IMR-90 (cell line): Measurements from ENCODE around the gene ACSF2. TPM values are rescaled to one million over a fixed set of nuclear protein-coding genes. Genes with fewer than 3 reads are reported as not detected.

Source experiments
- ATAC-seq: fragments of 200-7000 bp; cut with Tn5 transposase; 2 replicates; pipeline ENCODE4 v1.9.1; 2020; ENCODE audit warnings: low read depth, mild to moderate bottlenecking, moderate library complexity
- BruUV-seq: library from RNA; stranded (reverse); fragments of 400-500 nt; replicated peaks from 2 replicates; lab custom pipeline; 2021; lab: Mats Ljungman, UMichigan
- CTCF ChIA-PET: fragments of 300-600 bp; formaldehyde crosslinking; extraction: SDS; loops from one replicate; lab custom pipeline; 2021; ENCODE audit warnings: antibody characterized with exemption; lab: Yijun Ruan, JAX
- POLR2A ChIA-PET: fragments of 300-600 bp; sonication (Branson Sonifier 250); formaldehyde crosslinking; loops from one replicate; lab custom pipeline; 2022; ENCODE audit warnings: antibody characterized with exemption; ENCODE audit not compliant: unreplicated experiment; lab: Charles Lee
- DNase-seq: peaks from one replicate; pipeline ENCODE4 v3.0.0; 2013
- H2AFZ ChIP-seq: replicated peaks from 2 replicates; pipeline ENCODE3; 2013; ENCODE audit warnings: low read length, mild to moderate bottlenecking; ENCODE audit not compliant: poor library complexity
- H2AK5ac ChIP-seq: 2 replicates; pipeline ENCODE4 v1.6.1; 2013; ENCODE audit warnings: low read depth, low read length, inconsistent platforms
- H2AK9ac ChIP-seq: replicated peaks from 2 replicates; pipeline ENCODE3; 2013; ENCODE audit warnings: mild to moderate bottlenecking, low read depth, low read length, moderate library complexity; ENCODE audit not compliant: poor library complexity
- H2BK120ac ChIP-seq: 2 replicates; pipeline ENCODE4 v1.6.1; 2013; ENCODE audit warnings: low read depth, low read length, inconsistent platforms
- H2BK15ac ChIP-seq: 3 replicates; pipeline ENCODE4 v1.6.1; 2013; ENCODE audit warnings: low read depth, low read length, inconsistent platforms
- H2BK20ac ChIP-seq: 2 replicates; pipeline ENCODE4 v1.6.1; 2013; ENCODE audit warnings: low read depth, mild to moderate bottlenecking, inconsistent platforms, low read length, moderate library complexity
- H2BK5ac ChIP-seq: 2 replicates; pipeline ENCODE4 v1.6.1; 2013; ENCODE audit warnings: mild to moderate bottlenecking, low read depth, low read length, inconsistent platforms; ENCODE audit not compliant: poor library complexity, severe bottlenecking
- H3K14ac ChIP-seq: replicated peaks from 2 replicates; pipeline ENCODE4 v1.6.1; 2013; ENCODE audit warnings: low read depth, low read length, inconsistent platforms
- H3K18ac ChIP-seq: 2 replicates; pipeline ENCODE4 v1.6.1; 2013; ENCODE audit warnings: low read depth, low read length, control low read depth
- H3K23ac ChIP-seq: 2 replicates; pipeline ENCODE4 v1.6.1; 2013; ENCODE audit warnings: low read depth, low read length, inconsistent platforms
- H3K27ac ChIP-seq: 2 replicates; pipeline ENCODE4 v1.5.1; 2013; ENCODE audit warnings: mild to moderate bottlenecking, control low read depth, low read length; ENCODE audit not compliant: insufficient read depth
- H3K27me3 ChIP-seq: 2 replicates; pipeline ENCODE4 v1.6.1; 2013; ENCODE audit warnings: low read length; ENCODE audit not compliant: control insufficient read depth, insufficient read depth
- H3K36me3 ChIP-seq: 2 replicates; pipeline ENCODE4 v1.6.1; 2013; ENCODE audit warnings: low read length, mixed read lengths; ENCODE audit not compliant: control insufficient read depth, insufficient read depth
- H3K4ac ChIP-seq: 2 replicates; pipeline ENCODE4 v1.6.1; 2013; ENCODE audit warnings: low read depth, low read length, inconsistent platforms
- H3K4me1 ChIP-seq: 2 replicates; pipeline ENCODE4 v1.6.1; 2013; ENCODE audit warnings: low read length, mixed read lengths; ENCODE audit not compliant: control insufficient read depth, insufficient read depth
- H3K4me2 ChIP-seq: 2 replicates; pipeline ENCODE4 v1.6.1; 2013; ENCODE audit warnings: low read depth, mild to moderate bottlenecking, control low read depth, low read length, moderate library complexity
- H3K4me3 ChIP-seq: 2 replicates; pipeline ENCODE4 v1.5.1; 2013; ENCODE audit warnings: low read depth, mild to moderate bottlenecking, control low read depth, low read length, moderate library complexity; ENCODE audit not compliant: insufficient read depth
- H3K56ac ChIP-seq: 2 replicates; pipeline ENCODE4 v1.6.1; 2013; ENCODE audit warnings: low read length, inconsistent platforms; ENCODE audit not compliant: insufficient read depth; ENCODE audit errors: extremely low read depth
- H3K79me1 ChIP-seq, 2 experiments: 2 replicates each; pipeline ENCODE4 v1.6.1; 2013; ENCODE audit warnings: low read length in 2 of 2, inconsistent platforms in 1 of 2, low read depth in 1 of 2
- H3K9ac ChIP-seq: 2 replicates; pipeline ENCODE4 v1.6.1; 2013; ENCODE audit warnings: low read depth, low read length, control low read depth
- H3K9me1 ChIP-seq: 2 replicates; pipeline ENCODE4 v1.6.1; 2013; ENCODE audit warnings: low read length, inconsistent platforms; ENCODE audit not compliant: insufficient read depth
- H3K9me3 ChIP-seq: 2 replicates; pipeline ENCODE4 v1.6.1; 2013; ENCODE audit warnings: low read length; ENCODE audit not compliant: control insufficient read depth, insufficient read depth
- H4K20me1 ChIP-seq: 2 replicates; pipeline ENCODE4 v1.6.1; 2013; ENCODE audit warnings: low read length, inconsistent platforms; ENCODE audit not compliant: insufficient read depth
- H4K5ac ChIP-seq: 2 replicates; pipeline ENCODE4 v1.6.1; 2013; ENCODE audit warnings: mild to moderate bottlenecking, low read depth, low read length, control low read depth
- H4K8ac ChIP-seq, 2 experiments: 2 replicates each; pipeline ENCODE4 v1.6.1; 2013; ENCODE audit warnings: low read depth in 2 of 2, low read length in 2 of 2, control low read depth in 1 of 2, inconsistent platforms in 1 of 2
- H4K91ac ChIP-seq: 2 replicates; pipeline ENCODE4 v1.6.1; 2013; ENCODE audit warnings: low read depth, low read length, inconsistent platforms; ENCODE audit not compliant: insufficient read depth
- MAFK ChIP-seq: IDR thresholded peaks from 2 replicates; pipeline ENCODE4 v1.6.1; 2012; ENCODE audit warnings: low read depth, low read length, improper control_type of control experiment
- MXI1 ChIP-seq: IDR thresholded peaks from 2 replicates; pipeline ENCODE4 v1.6.1; 2012; ENCODE audit warnings: low read depth, mild to moderate bottlenecking, low read length, moderate library complexity, borderline replicate concordance
- NFE2L2 ChIP-seq: fragments of 150-350 bp; IDR thresholded peaks from 2 replicates; pipeline ENCODE4 v1.6.1; 2016; ENCODE audit warnings: low read depth, mild to moderate bottlenecking, low read length
- RCOR1 ChIP-seq: IDR thresholded peaks from 2 replicates; pipeline ENCODE4 v1.6.1; 2012; ENCODE audit warnings: mild to moderate bottlenecking, low read length, improper control_type of control experiment; ENCODE audit not compliant: insufficient replicate concordance
- WGBS, 2 experiments: methylation state at CpG; one replicate each; pipeline versions ENCODE4 v1.1.5 to v1.1.7; 2013; ENCODE audit warnings: missing lambda C conversion rate in 2 of 2; ENCODE audit not compliant: insufficient read length in 1 of 2; ENCODE audit errors: extremely low coverage in 2 of 2; 5-methylcytosine and 5-hydroxymethylcytosine counted together
- dilution Hi-C: fragments of 300-500 bp; cut with HindIII; formaldehyde crosslinking; loops from one replicate; pipeline ENCODE4 v1.14.3; 2018; ENCODE audit warnings: low sequenced_read_pairs; ENCODE audit not compliant: unreplicated experiment
- in situ Hi-C: fragments of 300-500 bp; cut with MboI; formaldehyde crosslinking; loops from 3 replicates; pipeline ENCODE4 v1.14.3; 2019; ENCODE audit warnings: low sequenced_read_pairs, inconsistent platforms, mixed read lengths
- intact Hi-C: fragments of 100-400 bp; cut with micrococcal nuclease; formaldehyde crosslinking; loops from 2 replicates; pipeline ENCODE4 v1.10.0; 2022
- polyA plus RNA-seq, 3 experiments: library from polyadenylated mRNA; depleted of rRNA; stranded (reverse); fragments of >200 nt; gene quantifications; 2 replicates each; pipeline ENCODE4 v1.2.3, GENCODE V29; 2012; ENCODE audit warnings: low replicate concordance in 1 of 3
- total RNA-seq: library from RNA; depleted of rRNA; stranded (reverse); fragments of >200 nt; gene quantifications from 2 replicates; pipeline ENCODE4 v1.2.3, GENCODE V29; 2012
- TF ChIP-seq, protein P1 (sequence below): fragments of 150-350 bp; IDR thresholded peaks from 2 replicates; pipeline ENCODE4 v1.6.1; 2017; ENCODE audit warnings: mild to moderate bottlenecking, antibody characterized with exemption, low read length, low read depth

The ACSF2 gene
- total and polyA plus RNA-seq, 2 of the 4 experiments (the other 2 are of a cell fraction), result 18.5 to 27.2 TPM

GRCh38 chr17:50467114-50467854 lies 41.3 kb downstream of the ACSF2 start:
- Histone ChIP-seq H3K4ac (no peak overlapping the region), H3K4me3 (no peak overlapping the region), H3K9ac (no peak overlapping the region), H3K18ac (no peak overlapping the region), H3K27me3 (peaks cover 27% of the 10 kb centered on the region), H4K91ac (no peak overlapping the region), H2BK15ac (no peak overlapping the region), H2BK5ac (no peak overlapping the region), H4K8ac (no peak overlapping the region), H3K14ac (no peak overlapping the region), H3K9me3 (no peaks in the 10 kb centered on the region), H3K4me1 (peaks cover 2% of the 10 kb centered on the region), H3K36me3 (peaks cover 9% of the 10 kb centered on the region; the same call in 1 of the 2 replicates), H3K56ac (no peak overlapping the region), H2BK20ac (no peak overlapping the region), H3K23ac (no peak overlapping the region), H2AK5ac (no peak overlapping the region), H3K4me2 (no peak overlapping the region), H3K79me1 (no peaks in the 10 kb centered on the region), H3K27ac (no peak overlapping the region), H4K20me1 (no peaks in the 10 kb centered on the region; the same call in 1 of the 2 replicates), H2BK120ac (no peak overlapping the region), H2AFZ (no peak overlapping the region), H4K5ac (no peak overlapping the region), H2AK9ac (no peak overlapping the region), H3K9me1 (no peaks in the 10 kb centered on the region)
- CTCF ChIA-PET, result no interaction called here
- dilution Hi-C loops, result no loop called here
- WGBS, 2 experiments, result 68% methylated on average over 3 of the region's 7 CpGs; no CpG with 5 or more reads in 1 of the 2 experiments
- DNase-seq, result no peak
- intact Hi-C loops, result no loop called here
- BruUV-seq, result no TSS peak
- POLR2A ChIA-PET, result no interaction called here
- in situ Hi-C loops, result no loop called here
- TF ChIP-seq NFE2L2 (no peak), MXI1 (no peak), RCOR1 (no peak), MAFK (no peak)
- TF ChIP-seq, protein P1, sequence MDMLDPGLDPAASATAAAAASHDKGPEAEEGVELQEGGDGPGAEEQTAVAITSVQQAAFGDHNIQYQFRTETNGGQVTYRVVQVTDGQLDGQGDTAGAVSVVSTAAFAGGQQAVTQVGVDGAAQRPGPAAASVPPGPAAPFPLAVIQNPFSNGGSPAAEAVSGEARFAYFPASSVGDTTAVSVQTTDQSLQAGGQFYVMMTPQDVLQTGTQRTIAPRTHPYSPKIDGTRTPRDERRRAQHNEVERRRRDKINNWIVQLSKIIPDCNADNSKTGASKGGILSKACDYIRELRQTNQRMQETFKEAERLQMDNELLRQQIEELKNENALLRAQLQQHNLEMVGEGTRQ, result no peak
- ATAC-seq, result no peak
